ENCODE data around the gene KCNMA1.

DNA sequence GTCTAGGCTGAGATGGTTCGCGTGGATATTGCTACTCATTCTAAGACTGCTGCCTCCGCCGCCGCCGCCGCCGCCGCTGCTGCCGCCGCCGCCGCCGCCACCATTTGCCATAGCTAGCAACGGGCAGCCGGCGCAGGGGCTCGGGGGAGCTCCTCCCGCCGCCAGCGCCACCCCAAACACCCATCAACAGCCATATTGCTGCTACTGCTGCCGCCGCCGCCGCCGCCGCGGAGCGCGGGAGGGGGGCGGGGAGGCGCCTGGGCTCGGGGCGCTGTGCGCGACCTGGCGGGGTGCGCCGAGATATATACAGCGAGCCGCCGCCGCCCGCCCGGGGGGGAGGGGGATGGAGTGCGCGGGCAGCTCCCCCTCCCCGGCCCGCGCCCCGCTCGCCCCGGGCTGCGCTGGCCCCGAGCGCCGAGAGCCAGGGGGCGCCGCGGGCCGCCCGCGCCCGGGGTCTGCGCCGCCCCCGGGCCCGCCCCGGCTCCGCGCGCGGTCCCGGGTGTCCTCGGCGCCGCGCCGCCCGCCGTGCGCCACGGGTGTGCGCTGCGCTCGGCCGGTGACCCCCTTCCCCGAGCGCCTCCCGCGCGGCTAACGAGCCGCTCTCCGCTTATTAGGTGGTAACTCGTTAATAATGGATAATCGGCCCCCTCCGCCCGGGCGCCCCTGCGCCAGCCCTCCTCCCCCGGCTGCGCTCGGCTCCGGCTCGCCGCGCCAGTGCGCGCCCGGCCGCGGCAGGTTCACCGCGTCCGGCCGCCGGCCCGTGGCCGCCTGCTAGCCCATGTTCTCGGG is at the start of gene KCNMA1:
- TF ChIP-seq GATA2 (IDR thresholded peaks at IDR 0.05; ENCODE audit: low read depth, low read length): no peak
- no peak for TF ChIP-seq GATA3 (IDR thresholded peaks at IDR 0.05; ENCODE audit: low read depth, low read length)

Data from SH-SY5Y (cell line).